HG03060 (cell line): ENCODE measurements around the gene OGDH.
"Not testable (repeated sequence)": the region's sequence is repeated elsewhere in the genome, so short reads cannot be mapped to it uniquely, and the experiment has no call there.

ENCODE experiments used
- ATAC-seq: cut with Tn5 transposase; IDR thresholded peaks from one replicate; pipeline ENCODE4 v1.9.1; 2021; ENCODE audit warnings: low read depth, moderate number of reproducible peaks; ENCODE audit not compliant: unreplicated experiment

The OGDH gene

GRCh38 chr7:44727937-44728262 is 121.5 kb downstream of the OGDH start:
- ATAC-seq: no peak

- no peak for ATAC-seq
These were observed 123.6 kb downstream of the OGDH start for GRCh38 chr7:44729949-44730590.

GRCh38 chr7:44732971-44733370 is 126.5 kb downstream of the OGDH start:
- ATAC-seq: not testable (repeated sequence)

- no peak for ATAC-seq
These were observed 127.5 kb downstream of the OGDH start for GRCh38 chr7:44733708-44734481.

- ATAC-seq: peak; percentile 61
These were observed 129.2 kb downstream of the OGDH start for GRCh38 chr7:44735403-44736165.

- ATAC-seq: no peak
These were observed 130.5 kb downstream of the OGDH start for GRCh38 chr7:44736896-44737295.

- no peak for ATAC-seq
These were observed 131.8 kb downstream of the OGDH start for GRCh38 chr7:44738051-44738723.

GRCh38 chr7:44738876-44739665 is 132.6 kb downstream of the OGDH start:
- no peak for ATAC-seq

- no peak for ATAC-seq
These were observed 133.6 kb downstream of the OGDH start for GRCh38 chr7:44740055-44740454.

- no peak for ATAC-seq
These were observed 137.3 kb downstream of the OGDH start for GRCh38 chr7:44743750-44744149.

- ATAC-seq: no peak
These were observed 141.9 kb downstream of the OGDH start, which contains the start of gene ZMIZ2 for GRCh38 chr7:44748045-44748947. Gene ZMIZ2 (plus strand): TSS chr7:44748847. CDS start chr7:44756250, 7,403 bp downstream.

GRCh38 chr7:44748948-44749731 is 142.7 kb downstream of the OGDH start:
- no peak for ATAC-seq

- ATAC-seq: no peak
These were observed 143.6 kb downstream of the OGDH start for GRCh38 chr7:44749992-44750391.

GRCh38 chr7:44750424-44750823 is 144.0 kb downstream of the OGDH start:
- ATAC-seq: no peak

- ATAC-seq: peak; percentile 79
These were observed 144.6 kb downstream of the OGDH start for GRCh38 chr7:44750921-44751571.

GRCh38 chr7:44752822-44753221 is 146.4 kb downstream of the OGDH start:
- no peak for ATAC-seq

GRCh38 chr7:44754802-44755697 is 148.6 kb downstream of the OGDH start:
- ATAC-seq: no peak
